Muscle layer of colon (tissue), 2 donors: ENCODE results near the gene AGPAT2.
"Not testable (repeated sequence)": the region's sequence is repeated elsewhere in the genome, so short reads cannot be mapped to it uniquely, and the experiment has no call there.

Experiments used
- H3K27ac ChIP-seq: one replicate; pipeline ENCODE4 v1.7.0; 2013; ENCODE audit warnings: low read depth, mild to moderate bottlenecking, low read length, moderate library complexity
- H3K27me3 ChIP-seq, 2 donors: one replicate each; pipeline ENCODE4 v1.7.0; 2013; ENCODE audit warnings: low read length in 2 of 2, mild to moderate bottlenecking in 2 of 2; ENCODE audit not compliant: insufficient read depth in 2 of 2, control insufficient read depth in 1 of 2
- H3K36me3 ChIP-seq: one replicate; pipeline ENCODE4 v1.7.0; 2013; ENCODE audit warnings: mild to moderate bottlenecking, low read length; ENCODE audit not compliant: insufficient read depth
- H3K4me1 ChIP-seq: one replicate; pipeline ENCODE4 v1.7.0; 2013; ENCODE audit warnings: mild to moderate bottlenecking, low read length; ENCODE audit not compliant: insufficient read depth
- H3K4me3 ChIP-seq, 2 donors: one replicate each; pipeline ENCODE4 v1.7.0; 2013; ENCODE audit warnings: low read length in 2 of 2, low read depth in 1 of 2, mild to moderate bottlenecking in 1 of 2, moderate library complexity in 1 of 2
- H3K9ac ChIP-seq: one replicate; pipeline ENCODE4 v1.7.0; 2013; ENCODE audit warnings: low read length
- H3K9me3 ChIP-seq: one replicate; pipeline ENCODE4 v1.7.0; 2013; ENCODE audit warnings: mild to moderate bottlenecking, low read length
- donor health status: abdominal sarcoma.
- donor health status: Adenocarcinoma of cecum.

Gene AGPAT2

DNA sequence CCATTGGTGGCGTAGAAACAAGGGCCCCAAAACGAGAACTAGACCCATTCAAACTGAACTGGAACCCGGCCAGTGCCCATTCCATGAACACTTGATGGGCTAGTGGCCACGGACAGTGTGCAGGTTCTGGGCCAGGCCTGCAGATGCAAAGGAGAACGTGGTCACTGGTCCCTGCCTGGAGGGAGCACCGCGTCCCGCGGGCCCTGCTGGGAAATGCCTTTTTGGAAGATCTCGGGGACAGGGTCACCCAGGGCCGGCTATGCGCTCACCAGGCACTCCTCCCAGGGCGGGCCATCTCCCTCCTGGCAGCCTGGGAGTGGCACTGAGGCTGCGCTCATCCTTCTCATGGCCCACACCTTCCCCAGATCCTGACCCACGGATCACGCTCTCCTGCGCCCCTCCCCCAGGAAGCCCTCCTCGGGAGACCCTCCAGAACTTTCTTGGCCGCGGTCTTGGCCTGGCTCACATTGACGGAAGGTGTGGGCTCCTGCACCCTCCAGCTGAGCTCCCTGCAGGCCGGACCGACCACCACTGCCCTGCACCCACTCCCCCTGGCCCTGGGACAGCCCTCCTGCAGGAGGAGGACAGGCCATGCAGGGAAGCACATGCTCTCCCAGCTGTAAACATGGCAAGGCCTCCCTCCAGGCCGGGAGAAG lies 22.3 kb upstream of the AGPAT2 start:
- Histone ChIP-seq H3K27me3 (peaks cover 0 to 9% of the 10 kb centered on the region in 2 donors), H3K9ac (no peak overlapping the region), H3K4me3 (no peak overlapping the region), H3K27ac (no peak overlapping the region), H3K9me3 (no peaks in the 10 kb centered on the region), H3K36me3 (no peaks in the 10 kb centered on the region), H3K4me1 (peaks cover 13% of the 10 kb centered on the region)

DNA sequence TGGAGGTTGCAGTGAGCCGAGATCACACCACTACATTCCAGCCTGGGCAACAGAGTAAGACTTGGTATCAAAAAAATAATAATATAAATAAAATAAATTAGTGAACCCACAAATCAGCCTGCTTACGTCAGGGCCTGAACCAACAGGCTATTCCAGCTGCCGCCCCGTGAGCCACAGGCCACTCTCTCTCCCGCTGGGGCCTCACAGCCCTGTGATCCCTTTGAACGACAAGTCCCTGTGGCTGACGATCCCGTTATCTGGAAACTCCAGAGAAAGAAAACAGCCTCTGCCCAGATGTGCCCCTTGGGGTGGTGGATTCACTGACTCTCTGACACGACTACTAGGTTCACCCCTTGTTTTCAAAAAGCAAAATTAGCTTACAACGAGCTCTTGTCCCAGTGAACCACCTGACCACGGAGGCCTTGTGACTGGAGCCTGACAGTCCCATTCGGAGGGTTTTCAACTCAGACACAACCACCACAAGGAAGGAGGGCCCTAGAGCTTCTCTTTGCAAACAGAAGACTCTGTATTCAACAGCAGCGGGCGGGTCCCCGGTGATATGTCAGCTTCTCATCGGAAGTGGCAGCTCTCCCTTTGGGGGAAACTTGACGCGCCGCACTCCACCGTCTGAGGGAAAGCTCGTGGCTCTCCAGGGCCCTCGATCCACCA lies 20.7 kb upstream of the AGPAT2 start:
- H3K9me3 ChIP-seq: no peaks in the 10 kb centered on the region
- no peak overlapping the region for H3K4me3 ChIP-seq
- no peaks in the 10 kb centered on the region for H3K36me3 ChIP-seq
- H3K9ac ChIP-seq: no peak overlapping the region
- H3K4me1 ChIP-seq: peaks cover 5% of the 10 kb centered on the region
- no peak overlapping the region for H3K27ac ChIP-seq
- peaks cover 0 to 9% of the 10 kb centered on the region in 2 donors for H3K27me3 ChIP-seq

DNA sequence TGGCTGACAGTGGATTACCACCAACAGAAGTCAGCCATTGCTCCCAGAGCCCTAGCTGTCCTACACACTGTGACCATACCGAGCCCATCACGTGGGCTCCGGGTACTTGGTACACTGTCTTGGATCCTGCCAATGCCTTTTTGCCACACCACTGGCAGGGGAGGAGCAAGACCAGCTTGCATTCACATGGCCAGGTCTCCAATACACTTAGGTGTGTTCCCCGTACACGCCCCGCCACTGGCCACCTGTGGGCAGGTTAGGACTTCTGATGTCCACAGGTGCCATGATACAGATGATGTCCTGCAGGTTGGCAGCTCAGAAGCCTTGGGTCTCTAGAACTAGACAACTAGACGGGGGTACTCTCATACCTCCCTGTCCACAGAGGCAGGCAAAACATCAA lies 19.8 kb upstream of the AGPAT2 start:
- H3K9me3 ChIP-seq: no peaks in the 10 kb centered on the region
- H3K4me1 ChIP-seq: peaks cover 5% of the 10 kb centered on the region
- peaks cover 0 to 4% of the 10 kb centered on the region in 2 donors for H3K27me3 ChIP-seq
- no peak overlapping the region for H3K4me3 ChIP-seq
- H3K9ac ChIP-seq: no peak overlapping the region
- no peak overlapping the region for H3K27ac ChIP-seq
- H3K36me3 ChIP-seq: no peaks in the 10 kb centered on the region

DNA sequence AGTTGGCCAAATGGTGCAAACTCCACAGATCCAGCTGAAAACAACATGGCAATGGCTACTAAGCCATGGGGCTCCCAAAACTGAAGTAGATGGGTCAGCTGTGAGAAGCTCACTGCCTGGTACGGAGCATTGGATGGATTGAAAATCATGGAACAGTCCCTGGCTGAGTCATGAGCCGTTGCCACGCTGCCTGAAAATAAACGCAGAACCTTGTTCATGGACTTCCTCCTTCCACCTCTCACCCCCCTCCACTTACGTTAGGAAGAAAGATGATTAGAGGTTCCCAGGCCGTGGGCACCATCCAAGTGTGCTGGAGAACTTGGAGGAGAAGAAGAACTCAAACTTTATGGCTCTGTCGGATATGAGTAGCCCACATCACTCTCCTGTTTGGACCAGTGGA lies 18.3 kb upstream of the AGPAT2 start:
- H3K27ac ChIP-seq: no peak overlapping the region
- H3K27me3 ChIP-seq: no peaks in the 10 kb centered on the region
- no peak overlapping the region for H3K4me3 ChIP-seq
- no peaks in the 10 kb centered on the region for H3K9me3 ChIP-seq
- no peaks in the 10 kb centered on the region for H3K36me3 ChIP-seq
- no peak overlapping the region for H3K9ac ChIP-seq
- H3K4me1 ChIP-seq: no peaks in the 10 kb centered on the region

DNA sequence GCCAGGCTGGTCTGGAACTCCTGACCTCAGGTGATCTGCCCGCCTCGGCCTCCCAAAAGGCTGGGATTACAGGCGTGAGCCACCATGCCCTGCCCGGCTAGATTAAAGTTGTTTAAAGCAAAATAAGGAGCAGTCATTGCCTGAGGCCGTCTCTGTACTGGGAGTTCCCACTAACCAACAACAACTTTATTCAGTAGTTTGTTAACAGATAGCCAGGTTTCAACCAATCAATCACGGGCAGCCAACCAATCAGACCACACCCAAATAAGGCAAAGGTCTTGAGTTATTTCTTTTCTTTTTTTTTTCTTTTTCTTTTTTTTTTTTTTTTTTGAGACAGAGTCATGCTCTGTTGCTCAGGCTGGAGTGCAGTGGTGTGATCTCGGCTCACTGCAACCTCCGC lies 17.5 kb upstream of the AGPAT2 start:
- not testable (repeated sequence) for H3K36me3 ChIP-seq, H3K9ac ChIP-seq, H3K4me1 ChIP-seq, H3K9me3 ChIP-seq, H3K4me3 ChIP-seq, H3K27me3 ChIP-seq, H3K27ac ChIP-seq

DNA sequence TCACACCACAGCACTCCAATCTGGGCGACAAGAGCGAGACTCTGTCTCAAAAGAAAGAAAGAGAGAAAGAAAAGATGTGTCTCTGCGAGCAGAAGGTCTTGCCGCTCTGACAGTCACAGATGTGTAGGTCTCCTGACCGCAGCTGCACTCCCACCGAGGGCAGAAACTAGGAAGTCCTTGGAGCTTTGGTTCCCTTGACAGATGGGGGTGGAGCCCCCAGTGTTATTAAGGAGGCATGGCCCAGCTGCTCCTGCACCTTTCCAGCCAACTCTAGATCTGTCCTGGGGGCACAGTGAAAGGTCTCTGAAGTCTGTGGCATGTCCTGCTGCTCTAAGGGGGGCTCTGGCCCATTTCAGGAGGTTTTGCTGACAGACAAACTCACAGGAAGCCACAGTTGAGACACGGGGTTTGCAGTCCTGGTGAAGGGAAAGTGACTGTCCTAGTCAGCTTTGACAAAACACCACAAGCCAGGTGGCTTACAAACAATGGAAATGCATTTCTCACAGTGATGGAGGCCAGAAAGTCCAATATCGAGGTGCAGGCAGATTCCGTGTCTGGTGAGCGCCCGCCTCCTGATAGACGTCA lies 16.1 kb upstream of the AGPAT2 start:
- no peak overlapping the region for H3K9ac ChIP-seq
- H3K9me3 ChIP-seq: no peaks in the 10 kb centered on the region
- no peak overlapping the region for H3K4me3 ChIP-seq
- H3K4me1 ChIP-seq: no peaks in the 10 kb centered on the region
- H3K36me3 ChIP-seq: no peaks in the 10 kb centered on the region
- no peak overlapping the region for H3K27ac ChIP-seq
- H3K27me3 ChIP-seq: no peaks in the 10 kb centered on the region

DNA sequence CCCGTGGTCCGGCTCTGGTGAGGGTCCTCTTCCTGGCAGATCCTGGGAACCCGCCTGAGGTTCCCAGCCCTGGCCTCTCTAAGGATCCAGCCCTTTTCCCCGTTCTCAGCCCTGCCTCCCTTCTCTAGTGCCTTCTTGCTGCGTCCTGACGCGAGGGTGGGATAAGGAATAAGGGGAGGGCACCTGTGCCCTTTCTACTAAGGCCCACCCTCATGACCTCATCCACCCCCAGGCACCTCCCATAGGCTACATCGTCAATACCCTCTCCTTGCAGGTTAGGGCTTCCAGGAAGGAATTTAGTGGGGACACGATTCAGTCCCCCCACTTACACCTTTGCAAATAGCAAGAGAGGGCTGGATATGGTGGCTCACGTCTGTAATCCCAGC lies 14.4 kb upstream of the AGPAT2 start:
- H3K36me3 ChIP-seq: no peaks in the 10 kb centered on the region
- no peaks in the 10 kb centered on the region for H3K9me3 ChIP-seq
- H3K27me3 ChIP-seq: no peaks in the 10 kb centered on the region
- no peaks in the 10 kb centered on the region for H3K4me1 ChIP-seq
- no peak overlapping the region for H3K27ac ChIP-seq
- H3K9ac ChIP-seq: no peak overlapping the region
- no peak overlapping the region for H3K4me3 ChIP-seq

DNA sequence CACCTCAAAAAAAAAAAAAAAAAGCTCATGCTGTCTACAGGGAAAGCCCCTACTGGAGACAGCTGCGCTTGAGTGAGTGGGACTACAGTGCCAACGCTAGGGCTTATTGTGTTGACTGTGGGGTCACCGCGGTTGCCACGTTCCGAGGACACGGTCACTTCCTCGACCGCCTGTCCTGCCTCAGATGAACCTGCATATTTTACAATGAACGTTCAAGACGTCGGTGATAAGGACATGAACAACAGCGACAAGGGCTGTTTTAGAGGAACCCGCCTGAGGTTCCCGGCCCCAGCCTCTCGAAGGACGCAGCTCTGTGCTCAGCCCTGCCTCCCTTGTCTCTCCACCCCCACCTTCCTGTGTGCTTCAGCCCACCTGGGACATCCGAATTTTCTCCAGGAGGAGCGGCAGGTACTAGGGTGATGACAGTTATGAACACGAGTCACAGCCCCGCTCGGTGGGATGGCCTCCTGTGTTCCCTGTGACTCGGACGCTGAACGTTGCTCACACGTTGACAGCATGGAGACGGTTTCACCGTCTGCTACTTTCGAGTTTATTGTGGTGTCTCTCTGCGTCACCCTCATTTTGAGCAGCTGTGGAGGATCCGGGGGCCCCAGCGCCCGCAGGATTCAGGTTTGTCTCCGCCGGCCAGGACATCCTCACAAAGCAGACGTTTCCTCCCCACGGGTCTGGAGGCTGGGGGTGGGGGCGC lies 13.9 kb upstream of the AGPAT2 start:
- Histone ChIP-seq H3K9me3 (no peaks in the 10 kb centered on the region), H3K27ac (no peak overlapping the region), H3K4me1 (no peaks in the 10 kb centered on the region), H3K27me3 (no peaks in the 10 kb centered on the region), H3K9ac (no peak overlapping the region), H3K36me3 (no peaks in the 10 kb centered on the region), H3K4me3 (no peak overlapping the region)

DNA sequence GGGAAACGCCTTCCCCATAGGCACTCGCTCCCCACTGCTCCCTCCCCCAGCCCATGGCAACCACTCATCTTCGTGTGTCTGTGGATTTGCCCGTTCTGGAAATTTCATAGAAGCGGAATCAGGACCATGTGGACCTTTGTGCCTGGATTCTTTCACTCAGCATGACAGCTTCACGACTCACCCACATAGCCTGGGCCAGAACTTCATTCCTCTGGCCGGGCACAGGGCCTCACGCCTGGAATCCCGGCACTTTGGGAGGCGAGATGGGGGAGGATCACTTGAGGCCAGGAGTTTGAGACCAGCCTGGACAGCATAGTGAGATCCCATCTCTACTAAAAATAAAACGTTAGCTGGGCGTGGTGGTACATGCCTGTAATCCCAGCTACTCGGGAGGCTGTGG lies 13.0 kb upstream of the AGPAT2 start:
- H3K27ac ChIP-seq: no peak overlapping the region
- peaks cover 5% of the 10 kb centered on the region for H3K4me1 ChIP-seq
- H3K9me3 ChIP-seq: no peaks in the 10 kb centered on the region
- no peaks in the 10 kb centered on the region for H3K36me3 ChIP-seq
- no peak overlapping the region for H3K9ac ChIP-seq
- H3K4me3 ChIP-seq: no peak overlapping the region
- H3K27me3 ChIP-seq: no peaks in the 10 kb centered on the region

DNA sequence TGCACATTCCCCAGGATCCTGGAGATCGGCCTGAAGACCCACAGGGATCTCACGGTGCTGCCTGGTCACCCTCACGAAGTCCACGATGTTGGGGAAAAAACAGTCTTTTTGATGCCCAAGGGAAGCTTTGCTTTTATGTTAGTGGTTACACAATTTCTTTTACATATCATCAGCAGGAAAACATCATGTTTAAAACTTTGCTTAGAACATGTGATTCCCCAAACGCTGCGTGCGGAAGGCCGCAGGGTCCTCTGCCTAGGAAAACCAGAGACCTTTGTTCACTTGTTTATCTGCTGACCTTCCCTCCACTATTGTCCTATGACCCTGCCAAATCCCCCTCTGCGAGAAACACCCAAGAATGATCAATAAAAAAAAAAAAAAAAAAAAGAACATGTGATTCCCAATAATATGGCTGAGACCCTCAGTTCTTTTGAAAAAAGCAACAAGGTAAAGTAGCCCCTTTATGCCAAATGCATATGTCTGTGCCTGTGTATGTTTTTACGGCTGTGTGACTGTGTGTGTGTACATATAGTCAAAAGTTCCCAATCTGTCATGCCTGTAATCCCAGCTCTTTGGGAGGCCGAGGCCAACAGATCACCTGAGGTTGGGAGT lies 11.5 kb upstream of the AGPAT2 start:
- no peak overlapping the region for H3K27ac ChIP-seq
- H3K9ac ChIP-seq: no peak overlapping the region
- no peaks in the 10 kb centered on the region for H3K27me3 ChIP-seq
- H3K36me3 ChIP-seq: no peaks in the 10 kb centered on the region
- no peak overlapping the region for H3K4me3 ChIP-seq
- no peaks in the 10 kb centered on the region for H3K9me3 ChIP-seq
- H3K4me1 ChIP-seq: peaks cover 5% of the 10 kb centered on the region

DNA sequence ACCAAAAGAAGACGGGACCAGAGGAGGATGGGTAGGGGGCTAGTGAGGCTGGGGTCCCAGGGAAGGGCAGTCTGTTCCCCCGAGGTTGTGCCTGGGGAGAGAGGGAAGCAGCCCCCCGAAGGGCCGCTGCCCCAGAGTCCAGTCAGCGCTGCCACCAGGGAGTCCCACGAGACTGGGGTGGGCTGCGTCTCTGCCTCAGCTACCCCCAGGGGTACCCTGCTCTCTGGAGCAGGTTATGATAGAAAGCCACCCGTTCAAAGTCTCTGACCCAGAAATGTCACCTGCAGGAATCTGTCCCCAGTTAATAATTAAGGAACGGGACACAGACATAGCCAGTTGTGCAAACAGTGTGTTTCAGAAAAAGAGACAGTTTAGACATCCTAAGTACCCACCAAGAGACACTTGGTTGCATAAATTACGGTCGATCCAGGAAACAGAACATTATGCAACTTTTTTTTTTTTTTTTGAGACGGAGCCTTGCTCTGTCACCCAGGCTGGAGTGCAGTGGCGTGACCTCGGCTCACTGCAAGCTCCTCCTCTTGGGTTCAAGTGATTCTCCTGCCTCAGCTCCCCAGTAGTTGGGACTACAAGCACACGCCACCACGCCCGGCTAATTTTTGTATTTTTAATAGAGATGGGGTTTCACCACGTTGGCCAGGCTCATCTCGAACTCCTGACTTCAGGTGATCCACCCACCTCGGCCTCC lies 10.7 kb upstream of the AGPAT2 start:
- Histone ChIP-seq H3K9ac (no peak overlapping the region), H3K9me3 (no peaks in the 10 kb centered on the region), H3K4me3 (no peak overlapping the region), H3K27ac (no peak overlapping the region), H3K36me3 (no peaks in the 10 kb centered on the region), H3K27me3 (no peaks in the 10 kb centered on the region), H3K4me1 (peaks cover 5% of the 10 kb centered on the region)
